GM18951 (cell line): ENCODE results near the gene MDM2.

Source experiments
- POLR2A ChIP-seq: IDR thresholded peaks from 4 replicates; pipeline ENCODE4 v1.6.1; 2011; ENCODE audit warnings: mild to moderate bottlenecking; ENCODE audit not compliant: insufficient read length, insufficient read depth; ENCODE audit errors: extremely low read depth
- in situ Hi-C: fragments of 300-500 bp; cut with MboI; formaldehyde crosslinking; loops from one replicate; pipeline ENCODE4 v1.12.0; 2022; ENCODE audit warnings: low sequenced_read_pairs, mixed read lengths, inconsistent platforms; ENCODE audit not compliant: unreplicated experiment

The MDM2 gene

DNA sequence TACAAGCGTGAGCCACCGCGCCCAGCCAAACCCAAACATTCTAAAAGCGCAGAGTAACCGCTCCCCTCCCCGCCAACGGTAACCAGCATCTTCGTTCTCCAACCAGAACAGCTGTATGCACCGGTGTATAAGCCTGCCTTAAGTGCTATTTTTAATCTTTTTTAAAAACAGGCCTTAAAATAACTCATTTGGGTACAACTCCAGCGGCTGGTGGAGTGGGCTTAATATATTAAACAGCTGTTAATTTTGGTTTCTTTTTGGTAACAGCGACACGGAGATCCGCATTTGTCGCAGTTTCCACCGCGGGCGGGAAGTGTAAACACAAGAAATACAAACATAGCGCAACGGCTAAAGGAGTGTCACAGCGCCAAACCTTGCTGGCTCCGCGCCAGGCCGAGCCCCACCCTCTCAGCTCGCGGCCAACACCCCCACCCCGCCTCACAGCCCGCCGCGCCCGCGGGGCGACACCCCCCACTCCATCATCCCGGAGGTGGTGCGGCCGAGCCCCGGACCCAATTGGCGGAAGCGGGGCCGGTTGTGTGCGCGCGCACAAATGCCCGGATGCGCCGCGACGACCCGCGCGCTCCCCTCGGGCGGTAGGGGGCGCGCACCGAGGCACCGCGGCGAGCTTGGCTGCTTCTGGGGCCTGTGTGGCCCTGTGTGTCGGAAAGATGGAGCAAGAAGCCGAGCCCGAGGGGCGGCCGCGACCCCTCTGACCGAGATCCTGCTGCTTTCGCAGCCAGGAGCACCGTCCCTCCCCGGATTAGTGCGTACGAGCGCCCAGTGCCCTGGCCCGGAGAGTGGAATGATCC lies at the start of gene MDM2:
Gene MDM2 (plus strand): TSS at position 602 of the 812 bp plus-strand sequence. CDS start 301 bp downstream, outside the sequence.
- TF ChIP-seq POLR2A, result peak; percentile 92
- in situ Hi-C loops, result no loop called here

DNA sequence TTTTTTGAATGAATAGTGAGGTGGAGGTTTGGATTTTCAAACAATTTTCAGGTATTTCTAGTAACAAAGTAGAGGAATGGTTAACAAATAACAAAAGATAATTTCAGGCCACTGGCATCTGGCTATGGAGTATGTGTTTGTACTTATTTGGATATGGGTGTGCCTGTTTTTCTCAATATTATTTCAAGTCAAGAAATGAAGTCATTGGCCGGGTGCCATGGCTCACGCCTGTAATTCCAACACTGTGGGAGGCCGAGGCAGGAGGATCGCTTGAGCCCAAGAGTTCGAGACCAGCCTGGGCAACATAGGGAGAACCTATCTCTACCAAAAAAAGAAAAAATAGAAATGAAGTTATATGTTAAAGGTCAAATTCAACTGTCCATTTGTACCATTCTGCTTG lies 48.1 kb upstream of the MDM2 start:
- TF ChIP-seq POLR2A, result no peak
- in situ Hi-C loops, result no loop called here

DNA sequence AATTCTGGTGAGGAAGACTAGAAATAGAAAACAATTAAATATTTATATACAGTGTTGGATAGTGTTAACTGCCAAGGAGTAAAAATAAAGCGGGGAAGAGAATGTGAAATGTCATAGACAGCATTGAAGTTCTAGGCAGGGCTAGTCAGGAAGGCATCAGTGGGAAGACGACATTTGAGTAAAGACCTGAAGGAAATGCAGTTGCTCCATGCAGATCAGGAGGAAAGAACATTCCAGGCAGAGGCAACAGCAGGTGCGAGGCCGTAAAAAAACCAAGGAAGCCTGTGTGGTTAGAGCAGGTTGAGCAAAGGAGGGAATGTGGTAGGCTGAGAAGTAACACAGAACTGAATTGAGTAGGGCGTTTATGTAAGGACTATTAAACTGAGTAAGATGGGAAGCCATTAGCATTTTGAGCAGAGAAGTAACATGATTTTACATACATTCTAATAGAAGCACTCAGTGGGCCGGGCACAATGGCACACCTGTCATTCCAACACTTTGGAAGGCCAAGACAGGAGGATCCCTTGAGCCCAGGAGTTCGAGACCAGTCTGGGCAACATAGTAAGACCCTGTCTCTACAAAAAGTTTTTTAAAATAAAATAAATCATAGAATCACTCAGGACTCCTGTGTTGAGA lies 47.1 kb upstream of the MDM2 start:
- in situ Hi-C loops, result no loop called here
- no peak for TF ChIP-seq POLR2A

DNA sequence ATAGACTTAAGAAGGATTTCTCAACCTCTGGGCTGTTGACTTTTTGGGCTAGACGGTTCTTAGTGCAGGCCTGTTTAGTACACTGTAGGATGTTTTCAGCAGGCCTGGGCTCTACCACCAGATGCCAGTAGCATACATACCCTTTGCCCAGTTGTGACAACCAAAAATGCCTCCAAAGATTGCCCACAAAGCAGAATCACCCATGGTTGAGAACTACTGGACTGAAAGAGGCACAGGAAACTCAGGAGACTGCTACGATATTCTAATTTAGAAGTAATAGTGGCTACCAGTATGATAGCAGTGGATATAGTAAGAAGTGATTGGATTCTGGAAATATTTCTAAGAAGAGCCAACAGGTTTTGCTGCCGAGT lies 46.5 kb upstream of the MDM2 start:
- no peak for TF ChIP-seq POLR2A
- in situ Hi-C loops, result no loop called here

DNA sequence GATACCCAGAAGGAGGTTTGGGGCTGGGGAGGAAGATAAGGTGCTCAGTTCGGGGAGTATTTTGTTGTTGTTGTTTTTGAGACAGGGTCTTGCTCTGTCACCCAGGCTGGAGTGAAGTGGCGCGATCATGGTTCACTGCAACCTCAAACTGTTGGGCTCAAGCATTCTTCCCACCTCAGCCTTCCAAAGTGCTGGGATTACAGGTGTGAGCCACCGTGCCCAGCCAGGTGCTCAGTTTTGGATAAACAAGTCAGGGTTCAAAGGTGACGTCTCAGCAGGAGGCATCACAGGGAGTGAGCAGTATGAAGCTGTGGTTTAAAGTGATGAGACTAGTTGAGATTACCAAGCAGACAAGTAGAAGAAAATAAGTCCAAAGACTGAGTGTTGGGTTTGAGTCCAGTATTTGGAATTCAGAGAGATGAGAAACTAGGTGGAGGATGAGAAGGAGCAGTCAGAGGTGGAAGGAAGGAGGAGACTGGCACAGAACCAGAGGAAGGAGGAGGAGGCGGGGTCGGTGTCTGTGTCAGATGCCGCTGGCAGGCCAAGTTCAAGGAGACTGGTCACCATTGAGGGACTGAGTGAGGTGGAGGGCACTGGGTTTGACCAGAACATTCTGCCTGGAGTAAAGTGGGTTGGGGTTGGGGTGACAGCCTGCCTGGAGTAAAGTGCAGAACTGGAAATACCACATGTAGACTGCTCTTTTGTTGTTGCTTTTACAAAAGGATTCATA lies 45.9 kb upstream of the MDM2 start:
- TF ChIP-seq POLR2A, result no peak
- in situ Hi-C loops, result no loop called here

DNA sequence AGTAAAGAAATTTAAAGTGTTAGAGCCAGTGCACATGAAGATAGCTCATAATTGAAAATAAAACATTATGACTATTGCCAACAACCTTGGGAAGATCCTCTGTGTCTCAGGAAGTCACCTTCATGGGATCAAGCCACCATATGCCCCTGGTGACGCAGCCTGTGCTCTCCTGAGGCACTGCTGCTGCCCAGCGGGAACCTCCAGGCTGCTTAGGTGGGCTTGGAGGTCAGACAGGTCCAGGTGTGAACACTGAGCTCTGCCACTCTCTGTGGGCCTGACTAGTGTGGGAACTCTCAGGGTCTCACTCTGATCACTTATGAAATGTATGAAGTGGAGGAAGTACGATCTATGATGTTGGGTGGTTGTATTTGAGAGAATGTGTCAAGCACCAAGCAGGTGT lies 45.3 kb upstream of the MDM2 start:
- TF ChIP-seq POLR2A, result no peak
- in situ Hi-C loops, result no loop called here

DNA sequence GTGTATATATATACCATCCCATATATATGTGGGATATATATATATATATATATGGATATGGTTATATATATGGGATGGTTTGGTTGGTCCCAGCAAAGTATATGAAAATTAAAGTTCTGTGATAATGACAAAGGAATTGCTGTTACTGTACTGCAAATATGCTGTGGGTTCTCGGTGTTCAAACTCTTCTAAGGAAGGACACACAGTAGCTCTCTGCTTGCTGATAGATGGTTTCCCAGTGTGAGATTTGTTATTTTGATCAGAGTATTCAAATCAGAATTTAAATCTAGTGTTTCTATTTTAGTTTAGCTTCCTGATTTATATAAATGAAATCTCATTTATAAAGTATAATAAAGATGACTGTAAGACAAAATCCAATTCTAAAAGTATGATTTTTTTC lies 42.3 kb upstream of the MDM2 start:
- TF ChIP-seq POLR2A, result no peak
- in situ Hi-C loops, result no loop called here

DNA sequence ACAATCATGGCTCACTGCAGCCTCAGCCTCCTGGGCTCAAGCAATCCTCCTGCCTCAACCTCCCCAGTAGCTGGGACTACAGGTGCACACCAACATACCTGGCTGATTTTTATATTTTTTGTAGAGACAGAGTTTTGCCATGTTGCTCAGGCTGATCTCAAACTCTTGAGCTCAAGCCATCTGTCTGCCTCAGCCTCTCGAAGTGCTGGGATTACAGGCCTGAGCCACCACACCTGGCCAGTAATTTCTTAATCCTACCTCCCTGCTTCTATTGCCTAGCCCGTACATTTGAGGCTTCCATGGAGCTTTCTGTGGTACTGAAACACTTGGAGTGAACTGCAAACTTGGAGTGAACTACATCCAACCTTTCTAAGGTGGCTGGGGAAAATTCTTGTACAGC lies 41.3 kb upstream of the MDM2 start:
- no peak for TF ChIP-seq POLR2A
- in situ Hi-C loops, result no loop called here

DNA sequence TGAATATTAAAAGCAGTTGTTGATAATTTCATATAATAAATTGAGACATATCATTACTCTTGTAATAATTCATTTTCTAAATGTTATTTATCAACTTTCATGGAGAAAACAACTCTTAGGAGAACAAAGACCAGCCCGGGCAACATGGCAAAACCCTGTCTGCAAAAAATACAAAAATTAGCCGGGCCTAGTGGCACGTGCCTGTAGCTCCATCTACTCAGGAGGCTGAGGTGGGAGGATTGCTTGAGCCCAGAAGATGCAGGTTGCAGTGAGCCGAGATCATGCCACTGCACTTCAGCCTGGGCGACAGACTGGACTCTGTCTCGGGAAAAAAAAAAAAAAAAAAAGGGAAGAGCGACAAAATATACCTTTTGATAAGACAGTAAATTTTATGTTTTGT lies 40.8 kb upstream of the MDM2 start:
- in situ Hi-C loops, result no loop called here

DNA sequence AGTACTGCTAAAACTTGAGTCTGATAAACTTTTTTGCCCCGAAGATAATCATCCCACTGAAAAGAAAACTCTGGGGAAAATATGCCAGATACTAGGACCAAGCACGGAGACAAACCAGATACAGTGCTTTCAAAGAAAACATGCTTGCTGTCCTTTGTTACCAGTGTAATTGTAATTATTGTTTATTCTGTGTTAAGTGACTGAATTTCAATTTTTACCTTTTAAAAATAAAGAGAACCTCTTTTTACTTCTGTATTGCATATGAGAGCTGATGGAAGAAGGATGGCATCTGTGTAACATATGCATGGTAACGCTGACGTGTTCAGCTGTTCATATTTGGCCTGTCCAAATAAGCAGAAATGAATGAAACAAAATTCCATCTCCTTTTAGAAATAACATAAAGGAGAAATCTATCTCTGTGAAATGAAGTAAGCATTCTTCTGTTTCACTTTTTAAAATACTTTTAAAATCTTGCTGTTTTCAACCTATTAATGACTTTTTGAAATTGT lies 39.5 kb upstream of the MDM2 start:
- in situ Hi-C loops, result no loop called here
- no peak for TF ChIP-seq POLR2A

More for the DNA sequence above, 40.8 kb upstream of the MDM2 start:
- TF ChIP-seq POLR2A, result no peak

DNA sequence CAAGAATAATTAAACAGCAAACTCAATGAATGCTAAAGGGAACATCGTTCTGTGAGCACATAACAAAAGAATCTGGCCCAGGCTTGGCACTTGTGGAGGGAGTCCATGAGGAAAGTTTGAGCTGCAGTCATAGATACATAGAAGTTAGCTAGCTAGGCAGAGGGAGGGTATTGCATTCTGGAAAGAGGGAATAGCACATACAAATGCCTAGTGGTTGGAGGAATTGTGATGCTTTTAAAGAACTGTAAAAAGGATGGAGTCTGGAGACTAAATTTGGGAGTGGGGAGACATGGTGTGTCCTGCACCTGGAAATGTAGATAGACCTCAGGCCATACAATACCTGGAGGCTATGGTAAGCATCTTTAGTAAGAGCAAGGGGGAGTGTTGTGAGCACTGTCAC lies 38.0 kb upstream of the MDM2 start:
- no peak for TF ChIP-seq POLR2A
- in situ Hi-C loops, result no loop called here

DNA sequence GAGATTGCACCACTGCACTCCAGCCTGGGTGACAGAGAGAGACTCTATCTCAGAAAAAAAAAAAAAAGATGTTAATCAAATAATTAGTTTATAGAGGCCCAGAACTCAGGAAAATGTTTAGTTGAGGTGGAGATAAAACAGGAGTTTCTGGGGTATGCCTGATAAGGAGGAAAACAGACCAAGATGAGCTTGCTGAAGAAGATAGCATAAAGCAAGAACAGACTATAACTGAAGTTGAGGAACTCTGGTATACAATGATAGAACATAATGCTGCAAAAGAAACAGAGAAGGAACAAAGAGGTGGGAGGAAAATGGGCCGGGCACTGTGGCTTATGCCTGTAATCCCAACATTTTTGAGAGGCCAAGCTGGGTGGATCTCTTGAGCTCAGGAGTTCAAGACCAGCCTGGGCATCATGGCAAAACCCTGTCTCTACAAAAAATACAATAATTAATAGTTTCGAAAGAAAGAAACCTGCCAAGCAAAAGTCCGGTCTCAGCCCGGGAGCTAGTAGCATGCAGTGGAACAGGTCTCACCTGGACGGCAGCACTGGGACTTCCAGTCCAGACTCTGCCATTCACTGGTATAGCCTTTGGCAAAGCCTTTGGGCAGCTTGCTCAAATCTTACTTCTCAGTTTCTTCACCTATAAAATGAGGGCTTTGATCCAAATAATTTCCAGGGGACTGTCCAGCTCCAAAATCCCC lies 36.6 kb upstream of the MDM2 start:
- in situ Hi-C loops, result no loop called here
- TF ChIP-seq POLR2A, result no peak

DNA sequence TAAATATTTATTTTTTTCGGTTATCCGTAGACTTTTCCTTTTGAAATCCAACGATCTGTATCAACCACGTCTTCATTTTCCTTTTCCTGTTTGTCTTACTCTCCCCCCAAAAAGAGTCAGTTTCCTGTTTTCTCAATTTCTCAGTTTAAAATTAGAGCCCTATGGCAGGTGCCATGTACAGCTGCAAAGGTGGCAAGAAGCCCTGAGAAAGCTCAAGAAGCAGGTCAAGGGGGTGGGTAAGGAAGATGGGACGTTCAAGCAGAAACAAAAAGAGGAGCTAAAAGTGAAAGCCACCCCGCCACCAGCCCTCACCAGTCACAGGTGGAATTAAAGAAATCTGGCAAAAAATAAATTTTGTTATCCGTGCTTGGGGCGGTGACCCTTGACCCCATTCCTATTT lies 35.3 kb upstream of the MDM2 start:
- no peak for TF ChIP-seq POLR2A
- in situ Hi-C loops, result no loop called here
